ENCODE data around the gene SCYL2.
"Not testable (repeated sequence)": the region's sequence is repeated elsewhere in the genome, so short reads cannot be mapped to it uniquely, and the experiment has no call there.

SCYL2 gene

DNA sequence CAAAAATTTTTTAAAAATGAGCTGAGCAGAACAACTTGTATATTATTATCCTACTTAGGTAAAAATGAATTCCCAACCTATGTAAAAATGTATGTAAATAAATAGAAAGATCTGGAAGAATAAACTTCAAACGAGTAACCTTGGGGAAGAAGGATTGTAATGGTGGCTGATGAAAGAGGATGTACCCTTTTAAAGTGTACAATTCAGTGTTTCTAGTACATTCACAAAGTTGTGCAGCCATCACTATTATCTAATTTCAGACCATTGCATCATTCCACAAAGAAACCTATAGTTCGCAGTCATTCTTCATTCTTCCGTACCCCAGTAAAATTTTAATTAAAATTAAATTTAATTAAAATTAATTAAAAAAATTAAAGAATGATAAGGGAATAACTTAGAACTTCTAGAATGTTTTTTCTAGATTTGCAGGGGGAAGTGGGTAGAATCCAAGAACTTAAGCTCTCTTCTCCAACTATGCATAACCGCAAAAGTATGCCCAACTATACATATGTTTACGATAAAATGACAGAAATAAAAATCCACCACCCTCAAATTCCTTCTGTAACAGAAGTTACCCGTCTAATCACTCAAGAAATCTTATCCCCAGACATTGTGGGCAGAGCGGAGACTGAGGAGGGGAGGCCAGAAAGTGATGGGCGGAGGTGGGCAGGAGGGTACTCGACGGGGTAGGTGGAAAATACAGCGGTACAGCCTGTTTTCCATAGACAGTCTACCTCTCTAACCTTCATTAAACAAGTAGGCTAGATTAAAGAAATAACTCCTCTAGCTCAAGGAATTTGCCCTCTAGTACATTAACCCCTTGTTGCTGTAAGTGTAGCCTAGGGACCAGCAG lies 1.0 kb upstream of the SCYL2 start:
- no peak for DNase-seq

- DNase-seq, result no peak
Measured at GRCh38 chr12:100266585-100266834, 467 bp upstream of the SCYL2 start.

GRCh38 chr12:100267603-100268281 lies 765 bp downstream of the SCYL2 start:
- peak in 1 of 2 experiments; percentile 43 for DNase-seq

DNA sequence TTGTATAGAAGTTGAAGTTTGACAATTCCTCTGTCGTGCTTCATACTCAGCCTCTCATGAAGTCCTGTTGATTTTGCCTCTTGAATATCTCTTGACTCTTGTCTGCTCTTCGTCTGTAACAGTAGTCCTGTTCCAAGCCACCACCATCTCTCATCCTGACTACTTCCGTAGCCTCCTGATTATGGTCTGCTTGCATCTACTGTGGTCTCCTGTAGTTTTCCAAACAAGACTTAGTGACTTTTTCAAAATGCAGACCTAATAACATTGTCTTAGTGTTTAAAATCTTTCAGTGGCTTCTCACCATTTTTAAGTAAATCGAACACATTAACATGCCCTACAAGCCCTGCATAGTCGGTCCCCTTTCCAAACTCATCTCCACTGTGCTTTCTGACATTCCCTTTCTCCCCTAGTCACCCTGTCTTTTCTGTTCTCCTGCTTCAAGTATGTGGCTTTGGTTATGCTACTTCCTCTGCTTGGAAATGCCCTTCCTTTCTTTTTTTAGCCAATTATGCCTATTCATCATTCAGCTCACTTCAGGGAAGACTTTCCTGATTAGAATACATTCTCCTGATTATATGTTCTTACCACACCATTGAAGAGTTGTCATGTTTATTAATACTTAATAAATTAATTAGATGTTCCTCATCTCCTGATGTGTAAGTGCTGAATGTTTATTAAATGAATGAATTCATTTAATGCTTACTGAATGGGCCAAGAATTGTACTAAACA lies 2.0 kb downstream of the SCYL2 start:
- DNase-seq, result no peak

- no peak for DNase-seq
Measured at GRCh38 chr12:100273782-100274181, 6.8 kb downstream of the SCYL2 start.

DNA sequence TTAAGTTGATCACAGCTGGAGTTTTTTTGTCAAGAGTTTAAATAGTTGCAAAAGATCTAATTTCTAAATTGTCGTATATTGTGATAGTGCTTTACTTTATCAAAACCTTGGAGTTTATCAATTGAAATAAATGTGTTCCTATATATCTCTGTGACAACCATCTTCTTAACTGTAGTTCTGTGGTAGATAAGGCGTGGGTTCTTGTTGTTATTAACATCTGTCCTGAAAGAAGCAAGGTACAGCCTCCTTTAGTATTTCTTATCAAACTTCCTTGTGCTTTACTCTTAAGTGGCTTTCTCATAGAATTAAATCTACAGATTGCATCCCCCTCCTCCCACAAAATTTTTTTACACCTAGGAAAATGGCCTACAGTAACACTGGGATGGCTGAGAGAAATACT lies 7.3 kb downstream of the SCYL2 start:
- DNase-seq, result no peak

GRCh38 chr12:100279159-100279558 lies 12.2 kb downstream of the SCYL2 start:
- DNase-seq, result no peak

- DNase-seq, result no peak
Measured at GRCh38 chr12:100279607-100280244, 12.7 kb downstream of the SCYL2 start.

DNA sequence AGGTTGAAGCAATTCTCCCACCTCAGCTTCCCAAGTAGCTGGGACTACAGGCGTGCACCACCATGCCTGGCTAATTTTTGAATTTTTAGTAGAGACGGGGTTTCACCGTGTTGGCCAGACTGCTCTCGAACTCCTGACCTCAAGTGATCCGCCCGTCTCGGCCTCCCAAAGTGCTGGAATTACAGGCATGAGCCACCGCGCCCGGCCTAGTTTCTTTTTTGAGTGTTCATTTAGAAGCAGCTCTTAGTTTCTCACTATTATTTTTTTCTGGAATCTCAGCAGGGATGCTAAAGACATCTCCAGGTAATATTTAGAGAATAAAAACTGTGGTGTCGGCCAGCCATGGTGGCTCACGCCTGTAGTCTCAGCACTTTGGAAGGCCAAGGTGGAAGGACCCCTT lies 17.6 kb downstream of the SCYL2 start:
- DNase-seq, result not testable (repeated sequence)

GRCh38 chr12:100289038-100289437 lies 22.1 kb downstream of the SCYL2 start:
- no peak for DNase-seq

GRCh38 chr12:100290016-100290415 lies 23.0 kb downstream of the SCYL2 start:
- no peak for DNase-seq

- no peak for DNase-seq
Measured at GRCh38 chr12:100293017-100293416, 26.0 kb downstream of the SCYL2 start.

DNA sequence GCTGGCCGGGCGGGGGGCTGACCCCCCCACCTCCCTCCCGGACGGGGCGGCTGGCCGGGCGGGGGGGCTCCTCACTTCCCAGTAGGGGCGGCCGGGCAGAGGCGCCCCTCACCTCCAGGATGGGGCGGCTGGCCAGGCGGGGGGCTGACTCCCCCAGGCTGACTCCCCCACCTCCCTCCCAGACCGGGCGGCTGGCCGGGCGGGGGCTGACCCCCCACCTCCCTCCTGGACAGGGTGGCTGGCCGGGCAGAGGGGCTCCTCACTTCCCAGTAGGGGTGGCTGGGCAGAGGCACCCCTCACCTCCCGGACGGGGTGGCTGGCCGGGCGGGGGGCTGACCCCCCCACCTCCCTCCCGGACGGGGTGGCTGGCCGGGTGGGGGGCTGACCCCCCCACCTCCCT lies 27.4 kb downstream of the SCYL2 start:
- not testable (repeated sequence) for DNase-seq

DNA sequence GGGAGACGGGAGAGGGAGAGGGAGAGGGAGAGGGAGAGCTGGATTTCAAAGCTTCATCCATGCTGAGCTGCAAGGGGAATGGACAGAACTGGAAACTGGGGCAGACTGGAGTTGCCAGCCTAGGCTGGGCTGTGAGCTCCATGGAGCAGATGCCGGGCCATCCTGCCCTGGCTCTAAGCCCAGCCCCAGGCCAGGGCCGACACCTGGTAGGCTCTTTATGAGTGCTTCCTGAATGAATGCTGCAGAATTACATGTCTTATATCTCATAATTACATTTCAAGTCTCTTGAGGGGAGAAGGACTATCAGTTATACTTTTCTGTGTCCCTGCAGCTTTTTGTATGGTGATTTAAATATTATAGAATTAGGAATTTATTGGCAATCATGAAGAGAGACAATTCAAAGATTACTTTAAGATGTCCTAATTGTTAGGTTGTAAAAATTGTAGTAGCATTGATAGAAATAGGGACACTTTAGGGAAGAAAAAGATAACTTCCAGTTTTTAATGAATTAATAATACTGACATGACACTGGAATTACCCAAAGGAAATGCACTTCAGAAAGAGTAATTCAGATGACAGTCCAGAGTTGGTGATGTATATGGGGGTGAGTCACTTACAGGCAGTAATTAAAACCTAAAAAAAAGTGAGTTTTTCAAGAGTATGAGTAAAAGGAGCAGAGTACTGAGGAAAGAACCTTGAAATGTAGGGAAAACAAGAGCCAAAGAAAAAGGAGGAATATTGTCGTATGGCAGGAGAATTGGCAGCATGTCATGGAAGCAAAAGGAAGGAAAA lies 29.0 kb downstream of the SCYL2 start:
- DNase-seq, result no peak

GRCh38 chr12:100302081-100302480 lies 35.1 kb downstream of the SCYL2 start:
- DNase-seq, result no peak

DNA sequence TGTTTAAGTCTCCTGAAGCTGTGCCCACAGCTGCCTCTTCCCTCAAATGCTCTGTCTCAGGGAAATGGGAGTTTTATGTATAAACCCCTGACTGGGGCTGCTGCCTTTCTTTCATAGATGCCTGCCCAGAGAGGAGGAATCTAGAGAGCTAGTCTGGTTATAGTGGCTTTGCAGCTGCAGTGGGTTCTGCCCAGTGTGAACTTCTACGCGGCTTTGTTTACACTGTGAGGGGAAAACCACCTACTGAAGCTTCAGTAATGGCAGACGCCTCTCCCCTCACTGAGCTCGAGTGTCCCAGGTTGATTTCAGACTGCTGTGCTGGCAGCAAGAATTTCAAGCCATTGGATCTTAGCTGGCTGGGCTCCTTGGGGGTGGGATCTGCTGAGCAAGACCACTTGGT lies 36.9 kb downstream of the SCYL2 start:
- no peak for DNase-seq

DNA sequence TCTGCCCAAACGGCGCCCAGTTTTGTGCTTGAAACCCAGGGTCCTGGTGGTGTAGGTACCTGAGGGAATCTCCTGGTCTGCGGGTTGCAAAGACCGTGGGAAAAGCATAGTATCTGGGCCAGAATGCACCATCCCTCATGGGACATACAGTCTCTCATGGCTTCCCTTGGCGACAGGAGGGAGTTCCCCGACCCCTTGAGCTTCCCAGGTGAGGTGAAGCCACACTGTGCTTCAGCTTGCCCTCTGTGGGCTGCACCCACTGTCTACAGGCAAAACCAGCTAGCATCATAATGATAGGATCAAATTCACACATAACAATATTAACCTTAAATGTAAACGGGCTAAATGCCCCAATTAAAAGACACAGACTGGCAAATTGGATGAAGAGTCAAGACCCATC lies 37.4 kb downstream of the SCYL2 start:
- not testable (repeated sequence) for DNase-seq

DNA sequence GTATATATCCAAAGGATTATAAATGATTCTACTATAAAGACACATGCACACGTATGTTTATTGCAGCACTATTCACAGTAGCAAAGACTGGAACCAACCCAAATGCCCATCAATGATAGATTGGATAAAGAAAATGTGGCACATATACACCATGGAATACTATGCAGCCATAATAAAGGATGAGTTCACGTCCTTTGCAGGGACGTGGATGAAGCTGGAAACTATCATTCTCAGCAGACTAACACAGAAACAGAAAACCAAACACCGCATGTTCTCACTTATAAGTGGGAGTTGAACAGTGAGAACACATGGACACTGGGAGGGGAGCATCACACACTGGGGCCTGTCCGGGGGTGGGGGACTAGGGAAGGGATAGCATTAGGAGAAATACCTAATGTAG lies 41.2 kb downstream of the SCYL2 start:
- DNase-seq, result not testable (repeated sequence)

- DNase-seq, result no peak
Measured at GRCh38 chr12:100311317-100311716, 44.3 kb downstream of the SCYL2 start.

DNA sequence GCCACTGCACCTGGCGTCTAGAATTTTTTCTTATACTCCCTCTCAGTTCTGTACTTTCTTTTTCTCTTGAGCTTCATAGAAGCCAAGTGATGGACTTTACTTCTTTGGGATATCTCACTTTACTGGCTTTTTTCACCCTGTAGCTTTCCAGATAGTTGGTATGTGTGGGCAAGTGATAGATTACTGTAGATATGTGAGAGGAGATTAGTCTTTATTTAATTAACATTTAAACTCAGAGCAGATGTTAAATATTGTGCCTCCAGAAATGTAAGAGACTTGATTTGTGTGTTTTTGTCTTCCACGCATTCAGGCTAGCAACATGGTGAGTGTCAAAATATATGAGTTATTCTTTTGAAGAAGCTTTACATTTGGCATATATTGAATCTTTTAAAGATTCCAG lies 50.4 kb downstream of the SCYL2 start:
- DNase-seq, result no peak

GRCh38 chr12:100324498-100324897 lies 57.5 kb downstream of the SCYL2 start:
- DNase-seq, result no peak

DNA sequence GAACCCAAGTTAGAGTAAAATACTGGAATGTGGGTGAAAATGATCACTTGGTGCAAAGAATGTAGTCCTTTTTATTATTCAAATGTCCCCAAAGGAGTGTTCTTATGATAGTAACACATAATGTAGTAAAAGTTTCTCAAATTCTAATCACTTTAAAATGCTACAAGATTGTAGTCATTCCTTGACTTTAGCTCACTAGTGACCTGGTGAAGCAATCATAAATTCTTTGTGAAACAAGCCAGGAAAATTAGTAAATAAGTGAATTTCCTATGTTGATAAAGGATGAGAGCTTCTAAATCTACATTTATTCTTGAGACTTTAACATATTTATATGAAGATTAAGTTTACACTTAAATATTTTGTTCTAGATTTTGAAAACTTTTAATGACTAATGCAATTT lies 59.2 kb downstream of the SCYL2 start:
- DNase-seq, result no peak

- no peak for DNase-seq
Measured at GRCh38 chr12:100329800-100330199, 62.8 kb downstream of the SCYL2 start.

Data from SW 1271 (cell line).